DMS114 treated with DMSO at 0.1 percent for 48 hours (cell line): ENCODE measurements around the gene LIPC.

Experiments used
- DNase-seq: peaks from one replicate; lab custom pipeline; 2025; ENCODE audit not compliant: unreplicated experiment; lab: John Stamatoyannopoulos, UW

Gene LIPC

GRCh38 chr15:58549013-58549784, 117.4 kb downstream of the LIPC start:
- DNase-seq: no peak

GRCh38 chr15:58549785-58550074, 117.9 kb downstream of the LIPC start:
- no peak for DNase-seq

DNA sequence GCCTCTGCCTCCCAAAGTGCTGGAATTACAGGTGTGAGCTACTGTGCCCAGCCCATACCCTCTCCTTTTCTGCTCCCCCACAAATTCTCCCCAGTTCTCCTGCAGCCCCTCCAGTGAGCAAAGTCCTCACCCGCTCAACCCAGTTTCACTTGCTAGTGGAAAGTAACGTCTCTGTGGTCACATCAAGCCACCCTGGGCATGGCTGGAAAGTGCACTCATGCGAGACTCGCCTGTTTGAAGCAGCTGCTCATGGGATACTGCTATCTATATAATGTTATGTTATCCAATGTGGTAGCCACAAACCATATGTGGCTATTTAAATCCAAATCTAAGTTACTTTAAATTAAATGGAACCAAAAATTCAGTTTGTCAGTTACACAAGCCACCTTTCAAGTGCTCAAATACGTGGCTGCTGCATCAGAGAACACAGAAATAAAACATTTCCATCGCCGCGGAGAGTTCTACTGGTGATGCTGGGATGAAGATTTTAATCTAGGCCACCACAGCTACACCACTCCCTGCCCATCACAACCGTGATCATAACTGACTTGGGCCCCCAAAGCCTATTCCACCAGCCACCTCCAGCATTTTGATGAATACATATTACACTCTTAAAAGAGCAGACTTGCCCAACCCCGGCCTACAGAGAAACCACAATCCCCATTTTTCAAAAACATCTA, 119.4 kb downstream of the LIPC start:
- DNase-seq: no peak

DNA sequence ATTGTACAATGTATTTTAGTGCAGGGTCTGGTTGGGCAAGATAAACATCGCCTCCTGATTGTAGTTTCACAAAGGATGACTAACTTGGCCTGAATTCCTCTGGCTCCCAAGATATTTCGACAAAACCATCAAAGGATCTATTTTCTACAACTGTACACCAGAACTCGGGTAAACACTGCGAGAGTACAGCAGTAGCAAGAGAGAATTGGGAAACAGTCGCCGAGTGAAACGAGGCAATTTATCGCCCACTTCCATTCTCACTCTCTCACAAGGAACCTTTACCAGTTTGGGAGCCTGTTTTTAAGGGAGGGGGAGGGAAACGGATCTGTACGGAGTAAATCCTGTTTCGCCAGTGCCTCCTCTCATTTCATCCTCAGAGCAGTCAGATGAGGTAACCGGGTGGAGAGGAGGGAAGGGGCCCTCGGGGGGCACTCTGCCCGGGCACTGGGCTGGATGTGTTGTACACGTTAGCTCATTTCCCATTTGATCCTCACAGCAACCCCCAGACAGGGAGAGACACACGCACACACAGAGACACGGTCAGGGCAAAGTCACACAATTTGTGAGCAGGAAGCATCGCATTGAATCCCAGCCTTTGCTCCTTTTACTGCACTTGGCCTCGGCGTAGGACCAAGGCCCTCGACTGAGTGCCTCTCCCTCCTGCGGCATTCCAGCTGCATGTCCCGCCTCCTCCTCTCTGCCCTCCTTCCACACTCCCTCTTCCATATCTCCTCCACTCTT, 120.1 kb downstream of the LIPC start:
- no peak for DNase-seq

DNA sequence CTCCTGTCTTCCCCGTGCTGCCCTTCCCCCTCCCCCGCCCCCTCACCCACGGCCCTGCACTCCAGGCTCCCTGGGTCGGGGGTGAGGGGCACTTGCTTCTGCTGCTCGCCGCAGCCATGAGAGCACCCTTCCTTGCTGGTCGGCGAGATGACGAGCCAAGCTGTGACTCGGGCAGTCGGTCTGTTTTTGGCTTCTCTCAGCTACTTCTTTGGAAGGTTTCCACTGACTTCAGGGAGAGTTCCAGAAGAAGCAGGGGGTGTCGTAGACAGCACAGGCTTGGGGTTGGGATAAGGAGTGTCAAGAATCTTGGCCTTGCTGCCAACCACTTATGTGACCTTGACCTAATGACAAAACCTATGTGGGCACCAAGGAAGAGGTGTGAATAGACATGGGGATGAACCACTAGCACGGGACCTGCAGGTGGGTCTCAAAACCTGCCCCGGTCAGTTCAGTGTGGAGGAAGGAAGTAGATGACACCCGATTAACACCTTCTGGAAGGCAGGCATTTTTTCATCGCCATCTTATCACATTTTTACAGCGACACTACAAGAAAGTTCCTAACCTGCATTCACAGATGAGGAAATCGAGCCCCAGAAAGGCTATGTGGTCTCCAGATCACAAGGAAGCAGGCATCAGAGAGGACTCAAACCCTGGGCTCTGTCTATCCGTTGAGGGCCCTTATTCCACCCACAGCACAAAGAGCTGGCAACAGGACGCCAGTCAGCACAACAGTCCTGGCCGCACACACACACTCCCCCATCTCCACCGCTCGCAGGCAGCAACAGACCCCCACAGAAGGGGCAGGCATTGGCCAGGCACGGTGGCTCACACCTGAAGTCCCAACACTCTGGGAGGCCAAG, 120.9 kb downstream of the LIPC start:
- no peak for DNase-seq

DNA sequence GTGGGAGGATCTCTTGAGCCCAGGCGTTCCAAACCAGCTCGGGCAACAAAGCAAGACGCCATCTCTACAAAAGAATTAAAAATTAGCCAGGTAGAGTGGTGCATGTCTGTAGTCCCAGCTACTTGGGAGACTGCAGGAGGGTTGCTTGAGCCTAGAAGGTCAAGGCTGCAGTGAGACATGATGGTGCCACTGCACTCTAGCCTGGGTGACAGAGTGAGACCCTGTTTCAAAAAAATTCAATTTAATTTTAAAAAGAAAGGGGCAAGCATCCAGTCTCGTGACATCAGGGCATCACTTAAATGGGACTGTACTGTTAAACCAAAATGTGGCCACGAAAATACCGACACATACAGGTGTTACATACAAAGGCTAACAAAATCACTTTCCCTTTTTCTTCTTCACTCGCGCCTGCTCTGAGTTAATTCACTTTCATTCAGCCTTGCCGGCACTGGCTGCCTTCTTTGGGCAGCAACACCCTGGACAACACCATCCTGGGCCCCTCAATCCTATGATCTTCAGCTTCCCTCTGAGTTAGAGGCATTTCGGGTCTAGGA, 121.7 kb downstream of the LIPC start:
- no peak for DNase-seq

DNA sequence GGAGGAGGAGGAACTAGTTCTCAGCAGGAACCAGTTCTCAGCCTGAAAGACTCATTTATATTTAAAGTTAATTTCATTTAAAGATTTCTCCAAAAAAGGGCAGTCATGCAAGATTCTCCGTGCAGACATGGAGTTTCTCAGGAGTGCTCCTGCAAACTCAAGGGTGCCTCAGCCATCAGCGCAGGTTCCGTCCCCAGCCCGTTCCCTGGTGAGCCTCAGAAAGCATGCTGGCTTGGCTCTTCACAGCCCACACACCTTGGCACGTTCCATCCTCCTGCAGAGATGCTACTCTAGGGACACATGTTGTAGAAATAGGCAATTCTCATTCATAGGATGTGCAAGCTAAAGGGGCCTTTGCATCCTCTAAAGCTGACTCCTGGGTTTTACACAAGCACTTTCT, 123.0 kb downstream of the LIPC start:
- DNase-seq: no peak

DNA sequence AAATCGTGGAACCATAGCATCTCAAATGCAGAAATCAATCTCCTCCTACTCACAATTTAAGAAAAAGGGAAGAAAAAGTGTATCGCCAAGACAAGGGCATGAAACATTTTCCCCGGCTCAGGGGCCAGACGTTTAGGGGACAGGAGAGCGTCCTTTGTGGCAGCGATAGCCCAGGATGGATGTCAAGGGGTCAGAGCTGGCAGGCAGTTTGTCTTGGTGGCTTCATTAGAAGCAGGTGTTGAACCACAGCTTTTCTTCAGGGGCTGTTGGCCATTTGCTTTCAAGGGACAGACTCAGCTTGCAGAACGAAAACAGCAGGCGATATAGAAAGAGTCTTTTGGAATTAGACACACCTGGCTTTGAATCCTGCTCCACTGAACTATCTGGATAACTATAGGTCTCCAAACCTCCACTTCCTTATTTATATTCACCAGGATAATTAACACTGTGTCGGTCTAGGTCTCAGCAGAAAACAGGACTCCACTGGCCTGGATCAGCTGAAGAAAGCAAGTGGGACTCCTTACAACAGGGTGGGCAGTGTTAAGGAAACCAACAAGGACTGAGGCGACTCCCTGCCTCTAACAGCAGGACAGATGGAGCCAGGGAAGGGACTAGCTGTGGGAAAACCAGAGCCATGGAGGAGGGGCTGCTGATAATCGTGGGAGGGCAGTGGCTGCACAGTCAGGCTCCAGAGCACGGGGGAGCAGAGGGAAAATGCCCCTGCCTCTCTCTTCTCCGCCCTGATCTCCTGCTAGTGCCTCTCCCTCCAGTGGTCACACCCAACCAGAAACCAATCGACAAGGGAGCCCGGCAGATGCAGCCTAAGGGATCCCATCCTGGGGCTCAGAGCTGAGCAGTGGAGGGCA, 123.6 kb downstream of the LIPC start:
- no peak for DNase-seq

DNA sequence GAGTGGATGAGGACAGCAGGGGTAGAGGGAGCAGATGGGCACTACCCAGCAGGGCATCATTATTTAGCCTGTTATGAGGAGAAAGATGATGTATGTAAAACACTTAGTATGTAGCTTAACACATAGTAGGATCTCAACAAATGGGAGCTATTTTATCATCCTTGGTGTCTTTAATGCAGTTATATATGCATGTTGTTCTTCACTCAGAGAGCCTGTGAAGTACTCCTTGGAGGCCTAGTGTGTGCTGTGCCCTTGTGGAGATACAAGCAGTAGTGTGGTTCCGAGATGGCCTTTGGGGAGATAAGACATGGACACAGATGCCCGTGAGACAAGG, 124.2 kb downstream of the LIPC start:
- DNase-seq: no peak

GRCh38 chr15:58556541-58556940, 124.8 kb downstream of the LIPC start:
- DNase-seq: no peak

DNA sequence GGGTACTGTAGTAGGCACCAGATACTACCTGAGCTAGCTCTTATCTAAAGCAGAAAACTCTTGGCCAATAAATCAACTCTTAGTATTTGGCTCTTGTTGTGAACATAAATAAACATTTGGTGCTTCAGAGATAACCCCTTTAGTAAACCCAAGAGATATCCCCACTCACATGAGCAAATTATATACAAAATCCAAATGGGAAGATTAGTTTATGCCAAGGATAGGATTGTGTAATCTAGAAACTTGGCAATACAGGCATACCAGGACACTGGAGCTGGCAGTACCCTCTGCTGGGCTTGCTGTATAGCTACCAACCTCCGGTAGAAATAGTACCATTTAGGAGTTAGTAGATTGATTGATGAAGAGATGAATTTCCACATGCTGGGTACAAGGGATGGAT, 127.0 kb downstream of the LIPC start:
- DNase-seq: no peak

DNA sequence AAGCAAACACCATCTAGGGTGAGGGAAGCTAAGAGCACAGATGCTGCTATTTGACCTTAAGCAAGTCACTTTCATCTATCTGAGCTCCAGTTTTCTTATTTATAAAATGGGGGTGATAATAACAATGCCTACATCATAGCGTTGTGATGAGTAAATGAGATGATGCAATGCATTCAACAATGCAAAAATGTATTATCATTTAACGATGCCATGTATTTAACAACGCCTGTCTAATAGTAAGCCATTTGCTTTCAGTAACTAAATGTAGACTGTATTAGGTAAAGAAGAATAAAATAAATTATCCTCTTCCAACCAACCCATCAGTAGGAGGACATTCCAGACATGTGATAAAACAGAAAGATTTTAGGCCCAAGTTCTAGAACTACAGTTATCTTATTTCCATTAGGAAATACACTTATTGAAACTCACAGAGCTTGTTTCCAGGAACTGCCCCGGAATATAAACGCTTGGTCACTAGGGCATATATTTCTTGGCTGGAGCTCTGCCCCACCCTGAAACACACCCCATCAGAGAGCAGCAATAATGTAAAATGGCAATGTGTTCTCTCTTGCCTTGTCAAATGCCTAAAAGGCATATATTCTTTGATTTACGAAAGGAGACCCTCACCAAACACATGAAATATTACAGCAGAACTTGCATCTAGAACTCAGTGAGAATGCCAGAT, 128.3 kb downstream of the LIPC start:
- no peak for DNase-seq

DNA sequence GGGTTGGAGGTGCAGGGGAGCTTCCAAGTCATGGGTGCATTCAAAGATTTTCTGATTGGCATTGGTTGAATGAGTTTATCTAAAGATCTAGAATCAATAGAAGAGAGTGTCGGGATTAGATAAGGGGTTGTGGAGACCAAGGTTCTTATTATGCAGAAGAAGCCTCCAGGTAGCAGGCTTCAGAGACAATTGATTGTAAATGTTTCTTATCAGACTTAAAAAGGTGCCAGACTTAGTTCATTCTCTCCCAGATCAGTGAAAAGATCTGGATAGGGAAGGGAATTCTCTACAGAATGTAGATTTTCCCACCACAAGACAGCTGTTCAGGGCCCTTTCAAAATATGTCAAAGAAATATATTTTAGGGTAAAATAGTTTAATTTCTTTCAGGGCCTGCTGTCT, 129.5 kb downstream of the LIPC start:
- no peak for DNase-seq

DNA sequence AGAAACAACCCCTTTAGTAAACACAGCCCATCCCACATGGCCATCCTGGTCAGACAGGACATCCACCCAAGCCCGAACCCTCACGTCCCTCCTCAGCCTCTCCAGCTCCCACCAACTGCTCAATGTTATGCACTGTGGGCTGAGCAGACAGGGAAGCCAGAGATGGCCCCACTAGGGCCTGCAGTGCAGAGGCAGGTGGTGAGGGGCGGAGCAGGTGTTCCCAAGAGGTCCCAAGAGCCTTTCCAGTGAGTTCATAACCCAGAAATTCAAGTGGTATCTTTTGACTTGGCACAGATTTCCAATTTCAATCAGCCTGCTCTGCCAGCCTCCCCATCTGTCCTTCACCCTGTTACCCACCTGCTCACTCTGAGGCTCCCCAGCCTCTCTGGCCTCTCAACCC, 130.3 kb downstream of the LIPC start:
- no peak for DNase-seq

- no peak for DNase-seq
Measured at GRCh38 chr15:58564981-58565380, 133.2 kb downstream of the LIPC start.

GRCh38 chr15:58565619-58566018, 133.8 kb downstream of the LIPC start:
- no peak for DNase-seq

GRCh38 chr15:58566029-58566428, 134.2 kb downstream of the LIPC start:
- no peak for DNase-seq

DNA sequence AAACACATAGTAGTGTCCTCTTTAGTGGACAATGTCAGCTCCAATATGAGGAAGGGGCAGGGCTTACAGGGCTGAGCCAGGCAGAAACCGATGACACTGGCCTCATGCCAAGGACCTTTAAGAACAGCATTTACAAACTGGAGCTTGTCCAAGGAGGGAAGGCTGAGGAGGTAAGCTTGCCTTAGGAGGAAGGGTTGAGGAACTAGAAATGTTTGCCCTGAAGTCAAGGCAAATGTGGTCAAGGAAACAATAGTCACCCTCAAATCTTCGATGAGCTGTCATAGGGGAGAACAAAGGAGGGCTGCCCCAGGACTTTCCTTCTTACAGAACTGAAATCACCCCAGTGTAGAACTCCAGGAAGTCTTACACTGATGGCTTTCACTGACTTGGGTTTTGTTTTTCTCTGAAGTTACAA, 136.4 kb downstream of the LIPC start:
- DNase-seq: no peak

GRCh38 chr15:58569455-58569854, 137.7 kb downstream of the LIPC start:
- no peak for DNase-seq

DNA sequence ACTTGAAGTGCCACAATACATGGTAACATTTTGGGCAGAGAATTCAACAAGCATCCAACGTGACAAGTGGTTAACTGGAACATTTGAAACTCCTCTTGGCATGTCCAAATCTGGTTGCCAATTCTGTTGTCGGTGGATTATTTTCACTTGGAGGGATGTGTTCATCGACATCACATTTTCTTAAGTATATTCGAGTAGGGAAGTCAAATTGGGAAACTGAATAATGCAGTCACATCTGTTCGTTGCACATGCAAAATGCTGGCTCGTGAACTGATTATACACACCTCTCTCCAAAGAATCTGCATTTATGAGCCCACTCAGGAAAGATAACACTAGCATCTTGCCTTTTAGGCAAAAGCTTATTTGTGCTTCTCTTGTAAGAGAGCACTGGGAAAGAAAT, 139.7 kb downstream of the LIPC start:
- DNase-seq: no peak
